NK-92 treated with Interleukin-12 subunit alpha and Interleukin-12 subunit beta, amount 100 ng/mL, for 24 hours (cell line): ENCODE data around the gene IL9.

Experiments used
- DNase-seq: peaks from one replicate; lab custom pipeline; 2025; lab: John Stamatoyannopoulos, UW

The IL9 gene

DNA sequence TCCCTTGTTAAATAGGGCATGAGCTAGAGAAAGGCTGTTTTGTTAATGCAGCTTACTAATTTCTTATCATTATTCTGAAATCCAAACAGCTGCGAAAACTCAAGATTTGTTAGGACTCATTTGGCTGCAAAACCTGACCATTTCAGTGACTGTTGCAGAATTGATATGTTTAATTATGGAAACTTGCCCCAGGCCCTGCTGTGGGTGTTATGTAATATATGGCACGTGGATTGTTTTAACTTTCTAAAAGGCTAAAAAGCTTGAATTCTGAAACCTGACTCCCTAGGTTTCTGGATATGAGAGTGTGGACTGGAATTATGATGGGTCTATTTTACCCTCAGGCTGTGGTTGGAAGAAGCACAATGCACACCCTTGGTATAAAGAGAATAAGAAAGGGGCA lies 4.4 kb downstream of the IL9 start:
- no peak for DNase-seq

DNA sequence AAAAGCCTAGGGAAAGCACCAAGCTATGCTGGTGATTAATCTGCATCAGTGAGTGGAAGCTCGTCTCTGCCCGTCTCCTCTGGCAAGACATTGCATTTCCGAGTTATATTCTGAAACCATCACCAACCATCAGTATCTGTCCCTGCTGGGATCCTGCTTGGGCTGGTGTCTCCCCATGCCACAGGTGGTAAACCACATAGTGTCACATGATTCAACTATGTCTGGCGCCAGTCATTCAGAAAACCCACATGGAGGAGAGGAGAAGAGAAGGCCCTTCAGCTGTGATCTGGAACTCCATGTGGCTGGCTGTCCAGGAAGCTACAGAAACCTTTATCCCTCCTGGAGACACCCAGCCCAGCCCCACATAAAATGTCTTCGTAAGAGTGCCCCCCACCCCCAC lies 4.8 kb downstream of the IL9 start:
- DNase-seq: no peak

GRCh38 chr5:135890296-135890695 lies 5.3 kb downstream of the IL9 start:
- DNase-seq: no peak

GRCh38 chr5:135887881-135888614 lies 7.6 kb downstream of the IL9 start:
- no peak for DNase-seq

DNA sequence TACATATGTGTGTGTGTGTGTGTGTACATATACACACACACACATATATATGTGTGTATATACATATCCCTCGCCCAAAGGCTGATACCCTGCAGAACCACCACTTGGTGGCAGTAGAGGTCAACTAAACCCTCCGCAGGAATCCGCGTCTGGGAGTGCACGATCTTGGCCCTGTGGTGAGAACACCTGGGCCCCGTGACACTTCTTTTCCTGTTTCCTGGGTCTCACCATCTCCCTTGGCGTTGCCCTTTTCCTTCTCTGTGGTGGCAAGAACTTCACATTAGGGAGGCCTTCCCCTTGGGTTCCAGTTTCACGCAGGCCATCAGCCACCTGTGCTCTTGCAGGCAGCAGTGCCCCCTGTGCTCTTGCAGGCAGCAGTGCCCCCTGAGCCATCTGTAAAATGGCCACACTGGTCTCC lies 8.2 kb downstream of the IL9 start:
- peak; percentile 27 for DNase-seq

DNA sequence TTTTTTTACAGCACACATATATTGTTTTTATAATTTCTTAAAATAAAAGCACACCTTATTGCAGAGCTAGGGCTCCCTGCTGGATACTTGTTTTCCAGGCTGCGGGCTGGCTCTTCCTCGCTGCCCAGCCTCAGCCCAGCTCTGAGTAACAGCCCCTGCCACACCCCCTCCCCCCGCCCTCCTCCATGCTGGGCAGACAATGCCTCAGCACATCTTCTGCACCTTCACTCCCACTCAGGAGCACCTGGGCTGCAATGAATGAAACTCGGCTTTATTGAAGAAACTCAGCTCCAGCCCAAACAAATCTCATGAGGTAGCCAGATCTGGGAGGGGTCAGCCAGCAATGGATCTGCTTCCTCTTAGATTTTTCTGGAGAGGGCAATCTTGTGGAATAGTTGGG lies 9.5 kb downstream of the IL9 start:
- no peak for DNase-seq

GRCh38 chr5:135885031-135885430 lies 10.6 kb downstream of the IL9 start:
- DNase-seq: no peak

DNA sequence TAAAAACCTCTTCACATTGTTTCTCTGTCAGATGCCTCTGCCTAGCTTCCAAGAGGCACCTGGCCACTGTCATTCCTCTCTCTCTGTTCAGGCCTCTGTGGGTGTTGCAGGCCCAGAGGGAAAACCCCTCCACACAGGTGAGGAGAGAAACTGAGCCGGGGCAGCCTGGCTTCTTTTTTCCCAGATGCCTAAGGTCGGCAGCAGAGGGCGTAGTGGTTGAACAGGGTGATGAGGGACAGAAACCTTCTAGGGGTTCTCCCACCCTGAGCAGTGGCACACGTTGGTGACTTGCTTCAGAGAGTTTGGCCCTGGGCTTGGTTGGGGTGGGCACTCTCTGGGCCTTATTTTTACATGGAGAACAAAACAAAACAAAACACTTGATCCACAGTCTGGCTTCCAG lies 12.2 kb downstream of the IL9 start:
- DNase-seq: no peak

DNA sequence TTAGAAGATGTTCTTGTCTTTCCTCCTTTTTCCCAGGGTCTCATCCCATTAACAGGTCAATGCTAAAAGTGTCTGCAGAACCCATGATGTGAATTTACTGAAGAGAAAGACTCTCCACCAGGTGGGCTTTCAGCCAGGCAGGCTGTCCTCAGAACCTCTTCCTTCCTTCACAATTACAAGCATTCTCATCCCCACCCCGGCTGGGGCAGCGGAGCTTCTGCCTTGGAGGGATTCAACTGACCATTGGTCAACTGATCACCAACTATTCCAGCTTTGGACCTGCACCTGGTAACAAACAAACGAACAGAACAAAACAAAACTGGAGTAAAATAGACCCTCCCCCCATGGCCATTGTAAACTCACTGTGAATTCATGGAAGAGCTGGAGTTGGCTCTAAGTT lies 12.6 kb downstream of the IL9 start:
- DNase-seq: no peak

DNA sequence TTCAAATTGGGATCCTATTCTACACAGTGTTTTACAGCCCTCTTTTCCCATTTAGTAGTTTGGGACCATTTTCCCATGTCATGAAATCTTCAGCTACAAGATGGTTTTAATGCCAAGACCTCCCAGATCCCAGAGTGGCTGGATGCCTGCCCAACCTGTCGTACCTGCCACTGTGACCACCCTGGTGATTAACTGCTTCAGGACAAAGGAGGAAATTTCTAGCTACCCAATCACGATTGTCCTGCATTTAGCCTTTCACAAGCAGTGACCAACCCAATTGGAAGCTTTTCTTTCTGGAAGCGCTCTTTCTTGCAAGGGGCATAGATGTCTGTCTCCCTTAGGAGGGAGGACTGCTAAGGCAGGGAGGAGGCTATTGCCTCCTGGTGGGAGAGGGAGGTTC lies 13.8 kb downstream of the IL9 start:
- no peak for DNase-seq

DNA sequence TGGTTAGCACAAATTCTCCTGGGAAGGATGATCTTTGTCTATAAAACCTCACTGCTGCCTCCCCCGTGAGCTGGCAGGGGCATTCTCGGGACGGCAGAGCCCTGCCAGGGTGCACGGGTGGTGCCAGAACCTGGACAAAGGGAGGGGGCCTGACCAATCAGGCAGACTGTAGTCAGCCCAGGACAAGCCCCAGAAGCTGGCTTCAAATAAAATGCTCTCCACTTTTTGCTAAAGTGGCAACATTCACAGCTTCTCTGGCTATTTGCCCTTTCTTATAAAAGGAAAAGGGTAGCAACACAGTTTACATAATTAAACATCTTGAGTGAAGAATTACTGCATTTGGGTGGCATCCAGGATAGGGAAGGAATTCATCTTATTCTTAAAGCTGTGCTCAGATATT lies 14.4 kb downstream of the IL9 start:
- no peak for DNase-seq

DNA sequence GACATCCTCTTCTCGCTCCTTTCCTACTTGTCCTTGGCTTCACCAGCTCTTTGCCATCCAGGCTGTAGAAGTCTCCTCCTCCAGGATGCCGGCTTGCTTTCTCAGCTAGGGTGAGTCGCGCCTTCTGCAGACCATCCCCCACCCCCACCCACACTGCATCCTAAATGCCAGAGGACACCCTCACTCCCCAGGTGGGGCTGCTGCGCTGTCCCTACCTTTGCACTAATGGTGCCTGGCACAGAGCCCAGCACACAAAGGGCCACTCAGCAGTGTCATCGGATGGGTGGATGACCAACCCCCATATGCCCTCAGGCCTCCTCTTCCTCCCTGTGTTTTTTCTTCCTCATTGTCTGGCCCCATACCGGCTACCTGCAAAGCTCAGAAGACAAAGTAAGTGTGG lies 14.8 kb downstream of the IL9 start:
- DNase-seq: no peak

DNA sequence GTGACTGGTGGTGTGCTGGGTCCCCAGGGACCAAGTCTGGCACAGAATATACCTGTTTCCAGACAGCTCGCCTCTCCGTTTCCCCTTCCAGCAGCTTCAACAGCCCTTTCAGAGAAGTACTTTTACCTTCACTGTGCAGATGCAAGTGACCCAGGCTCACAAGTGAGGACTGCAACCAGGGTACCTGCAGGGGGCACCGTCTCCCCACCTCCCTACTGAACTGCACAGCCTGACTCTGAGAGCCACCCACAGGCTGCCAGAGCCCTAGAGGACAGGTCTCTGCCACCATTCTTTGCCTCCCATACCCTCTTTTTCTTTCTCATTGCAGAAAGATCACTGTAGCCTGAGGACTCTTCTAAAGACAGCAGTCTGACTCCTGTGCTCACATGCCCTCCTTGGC lies 15.4 kb downstream of the IL9 start:
- no peak for DNase-seq

DNA sequence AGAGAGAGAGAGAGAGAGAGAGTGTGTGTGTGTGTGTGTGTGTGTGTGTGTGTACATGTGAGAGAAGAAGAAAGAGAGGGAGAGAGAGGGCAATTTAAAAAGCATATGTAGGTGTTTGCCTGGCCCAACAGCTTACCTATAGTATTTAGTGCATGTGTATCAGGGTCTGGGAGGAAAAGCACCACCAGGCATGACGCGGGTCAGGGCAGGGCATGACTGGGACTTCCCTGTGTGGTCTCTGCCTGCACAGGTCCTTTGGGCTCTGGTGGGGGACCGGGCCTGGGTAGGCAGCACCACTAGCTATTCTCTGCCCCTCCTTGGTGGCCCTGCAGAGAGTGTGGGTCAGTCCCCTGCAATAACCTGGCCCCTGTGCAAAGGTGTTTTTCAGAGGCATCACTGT lies 16.1 kb downstream of the IL9 start:
- DNase-seq: no peak

- no peak for DNase-seq
Observed at GRCh38 chr5:135878156-135878620, 17.5 kb downstream of the IL9 start.

GRCh38 chr5:135877570-135878155 lies 18.0 kb downstream of the IL9 start:
- DNase-seq: no peak

DNA sequence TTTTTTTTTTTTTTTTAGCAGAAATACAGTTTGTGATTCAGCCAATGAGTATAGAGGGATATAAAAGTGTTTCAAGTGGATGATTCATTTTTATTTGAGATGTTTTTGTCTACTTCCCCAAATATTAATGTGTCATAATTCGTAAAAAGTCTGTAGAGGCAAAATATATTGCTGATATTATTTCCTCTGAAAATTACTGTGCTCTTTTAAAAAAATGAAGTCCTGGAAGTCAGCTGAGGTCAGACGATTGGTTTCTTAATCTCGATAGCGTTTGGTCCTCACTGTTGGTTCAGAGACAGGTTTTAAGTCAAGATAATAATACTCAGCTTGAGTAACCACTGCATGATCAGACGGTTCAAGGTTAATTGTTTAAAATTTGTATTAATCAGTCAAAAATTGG lies 19.5 kb downstream of the IL9 start:
- DNase-seq: no peak

DNA sequence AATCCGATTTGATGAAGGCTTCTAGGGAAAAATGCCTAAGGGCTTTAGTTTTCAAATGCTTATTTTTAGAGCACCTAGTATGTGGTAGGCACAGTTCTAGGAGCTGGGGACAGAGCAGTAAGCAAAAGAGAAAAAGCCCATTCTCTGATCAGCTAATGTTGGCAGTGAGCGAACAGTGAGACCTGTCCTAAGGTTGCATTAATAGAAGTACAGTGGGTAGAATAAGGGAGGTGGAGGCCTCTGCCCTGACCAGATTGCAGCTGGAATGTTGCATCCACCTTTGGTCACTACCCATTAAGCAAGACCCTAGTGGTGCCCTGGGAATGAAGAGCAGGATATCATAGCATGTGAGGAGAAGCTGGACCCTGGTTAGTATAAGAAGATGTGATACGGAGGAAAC lies 20.1 kb downstream of the IL9 start:
- no peak for DNase-seq

GRCh38 chr5:135874461-135874860 lies 21.2 kb downstream of the IL9 start:
- no peak for DNase-seq

GRCh38 chr5:135873831-135874230 lies 21.8 kb downstream of the IL9 start:
- no peak for DNase-seq

- DNase-seq: no peak
Observed at GRCh38 chr5:135871268-135871915, 24.2 kb downstream of the IL9 start.

DNA sequence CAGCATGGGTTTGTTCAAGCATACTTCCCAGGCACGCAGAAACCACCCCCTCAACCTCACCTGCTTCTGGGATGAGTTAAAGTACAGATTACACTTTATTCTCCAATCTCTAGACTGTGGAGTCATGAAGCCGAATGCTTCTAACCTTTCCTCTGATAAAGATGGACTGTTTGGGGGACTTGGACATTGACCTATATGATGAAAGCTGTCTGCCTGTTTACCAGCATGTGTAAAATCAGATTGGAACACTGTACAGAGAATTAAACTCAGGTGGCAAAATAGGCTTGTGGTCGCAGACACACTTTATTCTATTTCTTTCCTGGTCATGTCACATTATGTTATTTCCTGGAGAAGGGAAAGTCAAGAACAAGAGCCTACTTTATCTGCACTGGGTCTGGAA lies 25.7 kb downstream of the IL9 start:
- DNase-seq: no peak

DNA sequence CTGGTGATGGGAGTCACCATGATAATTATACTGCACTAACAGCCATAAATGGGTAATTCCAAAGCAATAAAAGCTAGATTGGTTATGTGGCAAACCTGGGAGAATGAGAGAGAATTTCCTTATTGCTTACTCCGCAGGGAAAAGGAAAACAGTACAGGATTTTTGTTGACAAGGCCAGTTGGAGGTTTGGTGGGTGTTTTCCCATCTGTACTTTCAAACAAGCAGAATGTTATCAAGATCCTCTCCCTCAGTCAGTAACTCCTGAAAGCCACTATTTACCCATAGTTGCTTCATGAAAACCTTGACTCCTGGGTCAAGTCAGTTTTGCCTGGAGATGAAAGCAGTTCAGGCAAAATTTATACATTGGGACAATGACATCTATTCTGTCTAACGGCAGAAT lies 26.4 kb downstream of the IL9 start:
- no peak for DNase-seq

GRCh38 chr5:135868681-135869080 lies 27.0 kb downstream of the IL9 start:
- no peak for DNase-seq
